ENCODE measurements around the gene AADAC.
"Not testable (repeated sequence)": the region's sequence is repeated elsewhere in the genome, so short reads cannot be mapped to it uniquely, and the experiment has no call there.

The AADAC gene

GRCh38 chr3:151843275-151843674 lies 29.4 kb downstream of the AADAC start:
- TF ChIP-seq CTCF (IDR thresholded peaks at IDR 0.05; ENCODE audit: low read depth, low read length, missing control alignments) = no peak
- Histone ChIP-seq H3K4me3 (ENCODE audit: low read depth, low read length) (no peak overlapping the region), H3K27ac (no peak overlapping the region), H3K27me3 (replicated peaks) (no peaks in the 10 kb centered on the region), H3K36me3 (replicated peaks) (no peaks in the 10 kb centered on the region)
- in situ Hi-C loops (cut with HindIII; ENCODE audit: low pct_ligation_motif_present, low sequenced_read_pairs) = no loop called here
- no peak for DNase-seq

GRCh38 chr3:151845306-151845905 lies 31.5 kb downstream of the AADAC start:
- no peak overlapping the region for H3K4me3 ChIP-seq (ENCODE audit: low read depth, low read length)
- H3K27me3 ChIP-seq (replicated peaks) = no peaks in the 10 kb centered on the region
- TF ChIP-seq CTCF (IDR thresholded peaks at IDR 0.05; ENCODE audit: low read depth, low read length, missing control alignments) = no peak
- H3K36me3 ChIP-seq (replicated peaks) = no peaks in the 10 kb centered on the region
- DNase-seq = no peak
- in situ Hi-C loops (cut with HindIII; ENCODE audit: low pct_ligation_motif_present, low sequenced_read_pairs) = no loop called here
- no peak overlapping the region for H3K27ac ChIP-seq

GRCh38 chr3:151850065-151850464 lies 36.1 kb downstream of the AADAC start:
- DNase-seq; in situ Hi-C loops (cut with HindIII; ENCODE audit: low pct_ligation_motif_present, low sequenced_read_pairs); H3K27ac ChIP-seq; H3K4me3 ChIP-seq (ENCODE audit: low read depth, low read length); H3K36me3 ChIP-seq (replicated peaks); H3K27me3 ChIP-seq (replicated peaks): not testable (repeated sequence)

- no peaks in the 10 kb centered on the region for H3K36me3 ChIP-seq (replicated peaks)
- in situ Hi-C loops (cut with HindIII; ENCODE audit: low pct_ligation_motif_present, low sequenced_read_pairs) = no loop called here
- no peak overlapping the region for H3K27ac ChIP-seq
- no peaks in the 10 kb centered on the region for H3K27me3 ChIP-seq (replicated peaks)
- DNase-seq = no peak
- no peak overlapping the region for H3K4me3 ChIP-seq (ENCODE audit: low read depth, low read length)
- TF ChIP-seq CTCF (IDR thresholded peaks at IDR 0.05; ENCODE audit: low read depth, low read length, missing control alignments) = no peak
Measured at GRCh38 chr3:151852074-151852811, 38.3 kb downstream of the AADAC start.

- Histone ChIP-seq H3K27me3 (replicated peaks) (no peaks in the 10 kb centered on the region), H3K27ac (no peak overlapping the region), H3K36me3 (replicated peaks) (no peaks in the 10 kb centered on the region), H3K4me3 (ENCODE audit: low read depth, low read length) (no peak overlapping the region)
- DNase-seq = no peak
- in situ Hi-C loops (cut with HindIII; ENCODE audit: low pct_ligation_motif_present, low sequenced_read_pairs) = no loop called here
- TF ChIP-seq CTCF (IDR thresholded peaks at IDR 0.05; ENCODE audit: low read depth, low read length, missing control alignments) = no peak
Measured at GRCh38 chr3:151856118-151856517, 42.2 kb downstream of the AADAC start.

GRCh38 chr3:151856641-151857040 lies 42.7 kb downstream of the AADAC start:
- Histone ChIP-seq H3K27me3 (replicated peaks) (no peaks in the 10 kb centered on the region), H3K27ac (no peak overlapping the region), H3K4me3 (ENCODE audit: low read depth, low read length) (no peak overlapping the region), H3K36me3 (replicated peaks) (no peaks in the 10 kb centered on the region)
- no peak for DNase-seq
- TF ChIP-seq CTCF (IDR thresholded peaks at IDR 0.05; ENCODE audit: low read depth, low read length, missing control alignments) = no peak
- in situ Hi-C loops (cut with HindIII; ENCODE audit: low pct_ligation_motif_present, low sequenced_read_pairs) = no loop called here

Measured in brain microvascular endothelial cell (primary cell).